Measurements from ENCODE around the gene YTHDF1.

YTHDF1 gene

GRCh38 chr20:63216041-63216848 is at the start of gene YTHDF1:
Gene YTHDF1 (minus strand): TSS chr20:63216131. CDS start chr20:63215892, 239 bp downstream.
- Histone ChIP-seq H3K9me3 (ENCODE audit: control insufficient read depth in 5 of 5, low read length in 5 of 5) (no peaks in the 10 kb centered on the region), H3K9ac (ENCODE audit: low read length in 5 of 5) (peak within 1 kb of the TSS; percentile 78 to 88 (median 84)), H3K4me3 (ENCODE audit: low read depth in 1 of 5, low read length in 5 of 5) (peak within 1 kb of the TSS; percentile 71 to 87 (median 83)), H3K27me3 (ENCODE audit: control insufficient read depth in 5 of 5, insufficient read depth in 4 of 5, low read length in 5 of 5) (peaks cover 0 to 21% (median 17%) of the 10 kb centered on the region in 5 donors), H3K27ac (ENCODE audit: low read depth, low read length) (peak within 1 kb of the TSS; percentile 50), H3K4me1 (ENCODE audit: control insufficient read depth in 5 of 5, insufficient read depth in 5 of 5, low read length in 5 of 5) (peaks cover 4 to 41% (median 30%) of the 10 kb centered on the region in 5 donors), H3K36me3 (ENCODE audit: control insufficient read depth in 5 of 5, insufficient read depth in 5 of 5, low read length in 5 of 5) (peaks cover 0 to 27% (median 21%) of the 10 kb centered on the region in 5 donors)

GRCh38 chr20:63264519-63264918 is 48.6 kb upstream of the YTHDF1 start:
- H3K27ac ChIP-seq (ENCODE audit: low read depth, low read length) = no peak overlapping the region
- H3K9ac ChIP-seq (ENCODE audit: low read length in 5 of 5) = no peak overlapping the region
- no peaks in the 10 kb centered on the region for H3K4me1 ChIP-seq (ENCODE audit: control insufficient read depth in 5 of 5, insufficient read depth in 5 of 5, low read length in 5 of 5)
- H3K27me3 ChIP-seq (ENCODE audit: control insufficient read depth in 5 of 5, insufficient read depth in 4 of 5, low read length in 5 of 5) = peaks cover 5 to 69% (median 59%) of the 10 kb centered on the region in 5 donors
- H3K9me3 ChIP-seq (ENCODE audit: control insufficient read depth in 5 of 5, low read length in 5 of 5) = no peaks in the 10 kb centered on the region
- H3K36me3 ChIP-seq (ENCODE audit: control insufficient read depth in 5 of 5, insufficient read depth in 5 of 5, low read length in 5 of 5) = no peaks in the 10 kb centered on the region
- H3K4me3 ChIP-seq (ENCODE audit: low read depth in 1 of 5, low read length in 5 of 5) = no peak overlapping the region

- Histone ChIP-seq H3K36me3 (ENCODE audit: control insufficient read depth in 5 of 5, insufficient read depth in 5 of 5, low read length in 5 of 5) (no peaks in the 10 kb centered on the region), H3K9ac (ENCODE audit: low read length in 5 of 5) (no peak overlapping the region), H3K9me3 (ENCODE audit: control insufficient read depth in 5 of 5, low read length in 5 of 5) (no peaks in the 10 kb centered on the region), H3K27me3 (ENCODE audit: control insufficient read depth in 5 of 5, insufficient read depth in 4 of 5, low read length in 5 of 5) (peaks cover 9 to 72% (median 63%) of the 10 kb centered on the region in 5 donors), H3K4me1 (ENCODE audit: control insufficient read depth in 5 of 5, insufficient read depth in 5 of 5, low read length in 5 of 5) (no peaks in the 10 kb centered on the region), H3K4me3 (ENCODE audit: low read depth in 1 of 5, low read length in 5 of 5) (no peak overlapping the region), H3K27ac (ENCODE audit: low read depth, low read length) (no peak overlapping the region)
Measured at GRCh38 chr20:63264000-63264399, 48.1 kb upstream of the YTHDF1 start.

- Histone ChIP-seq H3K27me3 (ENCODE audit: control insufficient read depth in 5 of 5, insufficient read depth in 4 of 5, low read length in 5 of 5) (peaks cover 9 to 66% (median 57%) of the 10 kb centered on the region in 5 donors), H3K27ac (ENCODE audit: low read depth, low read length) (no peak overlapping the region), H3K36me3 (ENCODE audit: control insufficient read depth in 5 of 5, insufficient read depth in 5 of 5, low read length in 5 of 5) (no peaks in the 10 kb centered on the region), H3K4me1 (ENCODE audit: control insufficient read depth in 5 of 5, insufficient read depth in 5 of 5, low read length in 5 of 5) (no peaks in the 10 kb centered on the region), H3K4me3 (ENCODE audit: low read depth in 1 of 5, low read length in 5 of 5) (no peak overlapping the region), H3K9ac (ENCODE audit: low read length in 5 of 5) (no peak overlapping the region), H3K9me3 (ENCODE audit: control insufficient read depth in 5 of 5, low read length in 5 of 5) (no peaks in the 10 kb centered on the region)
Measured at GRCh38 chr20:63262836-63263235, 46.9 kb upstream of the YTHDF1 start.

GRCh38 chr20:63261795-63262528 is 46.0 kb upstream of the YTHDF1 start:
- Histone ChIP-seq H3K4me1 (ENCODE audit: control insufficient read depth in 5 of 5, insufficient read depth in 5 of 5, low read length in 5 of 5) (no peaks in the 10 kb centered on the region), H3K9me3 (ENCODE audit: control insufficient read depth in 5 of 5, low read length in 5 of 5) (no peaks in the 10 kb centered on the region), H3K27me3 (ENCODE audit: control insufficient read depth in 5 of 5, insufficient read depth in 4 of 5, low read length in 5 of 5) (peaks cover 9 to 62% (median 53%) of the 10 kb centered on the region in 5 donors), H3K27ac (ENCODE audit: low read depth, low read length) (no peak overlapping the region), H3K4me3 (ENCODE audit: low read depth in 1 of 5, low read length in 5 of 5) (no peak overlapping the region), H3K36me3 (ENCODE audit: control insufficient read depth in 5 of 5, insufficient read depth in 5 of 5, low read length in 5 of 5) (no peaks in the 10 kb centered on the region), H3K9ac (ENCODE audit: low read length in 5 of 5) (no peak overlapping the region)

GRCh38 chr20:63261060-63261794 is 45.3 kb upstream of the YTHDF1 start:
- Histone ChIP-seq H3K27me3 (ENCODE audit: control insufficient read depth in 5 of 5, insufficient read depth in 4 of 5, low read length in 5 of 5) (peaks cover 12 to 65% (median 55%) of the 10 kb centered on the region in 5 donors), H3K27ac (ENCODE audit: low read depth, low read length) (no peak overlapping the region)

GRCh38 chr20:63260521-63260920 is 44.6 kb upstream of the YTHDF1 start:
- peaks cover 14 to 65% (median 57%) of the 10 kb centered on the region in 5 donors for H3K27me3 ChIP-seq (ENCODE audit: control insufficient read depth in 5 of 5, insufficient read depth in 4 of 5, low read length in 5 of 5)
- no peaks in the 10 kb centered on the region for H3K4me1 ChIP-seq (ENCODE audit: control insufficient read depth in 5 of 5, insufficient read depth in 5 of 5, low read length in 5 of 5)
- no peaks in the 10 kb centered on the region for H3K9me3 ChIP-seq (ENCODE audit: control insufficient read depth in 5 of 5, low read length in 5 of 5)
- H3K9ac ChIP-seq (ENCODE audit: low read length in 5 of 5) = no peak overlapping the region
- no peaks in the 10 kb centered on the region for H3K36me3 ChIP-seq (ENCODE audit: control insufficient read depth in 5 of 5, insufficient read depth in 5 of 5, low read length in 5 of 5)
- no peak overlapping the region for H3K4me3 ChIP-seq (ENCODE audit: low read depth in 1 of 5, low read length in 5 of 5)
- H3K27ac ChIP-seq (ENCODE audit: low read depth, low read length) = no peak overlapping the region

More at GRCh38 chr20:63261060-63261794, 45.3 kb upstream of the YTHDF1 start:
- no peaks in the 10 kb centered on the region for H3K9me3 ChIP-seq (ENCODE audit: control insufficient read depth in 5 of 5, low read length in 5 of 5)
- no peaks in the 10 kb centered on the region for H3K4me1 ChIP-seq (ENCODE audit: control insufficient read depth in 5 of 5, insufficient read depth in 5 of 5, low read length in 5 of 5)
- H3K9ac ChIP-seq (ENCODE audit: low read length in 5 of 5) = no peak overlapping the region
- H3K4me3 ChIP-seq (ENCODE audit: low read depth in 1 of 5, low read length in 5 of 5) = no peak overlapping the region
- H3K36me3 ChIP-seq (ENCODE audit: control insufficient read depth in 5 of 5, insufficient read depth in 5 of 5, low read length in 5 of 5) = no peaks in the 10 kb centered on the region

GRCh38 chr20:63259734-63260460 is 44.0 kb upstream of the YTHDF1 start:
- Histone ChIP-seq H3K9me3 (ENCODE audit: control insufficient read depth in 5 of 5, low read length in 5 of 5) (no peaks in the 10 kb centered on the region), H3K27ac (ENCODE audit: low read depth, low read length) (no peak overlapping the region), H3K36me3 (ENCODE audit: control insufficient read depth in 5 of 5, insufficient read depth in 5 of 5, low read length in 5 of 5) (no peaks in the 10 kb centered on the region), H3K4me1 (ENCODE audit: control insufficient read depth in 5 of 5, insufficient read depth in 5 of 5, low read length in 5 of 5) (no peaks in the 10 kb centered on the region), H3K9ac (ENCODE audit: low read length in 5 of 5) (no peak overlapping the region), H3K4me3 (ENCODE audit: low read depth in 1 of 5, low read length in 5 of 5) (no peak overlapping the region), H3K27me3 (ENCODE audit: control insufficient read depth in 5 of 5, insufficient read depth in 4 of 5, low read length in 5 of 5) (peaks cover 20 to 67% (median 62%) of the 10 kb centered on the region in 5 donors)

- Histone ChIP-seq H3K36me3 (ENCODE audit: control insufficient read depth in 5 of 5, insufficient read depth in 5 of 5, low read length in 5 of 5) (no peaks in the 10 kb centered on the region), H3K27ac (ENCODE audit: low read depth, low read length) (no peak overlapping the region), H3K9ac (ENCODE audit: low read length in 5 of 5) (no peak overlapping the region), H3K27me3 (ENCODE audit: control insufficient read depth in 5 of 5, insufficient read depth in 4 of 5, low read length in 5 of 5) (peaks cover 21 to 64% (median 57%) of the 10 kb centered on the region in 5 donors), H3K4me3 (ENCODE audit: low read depth in 1 of 5, low read length in 5 of 5) (no peak overlapping the region), H3K4me1 (ENCODE audit: control insufficient read depth in 5 of 5, insufficient read depth in 5 of 5, low read length in 5 of 5) (peaks cover 0 to 4% (median 0%) of the 10 kb centered on the region in 5 donors), H3K9me3 (ENCODE audit: control insufficient read depth in 5 of 5, low read length in 5 of 5) (no peaks in the 10 kb centered on the region)
Measured at GRCh38 chr20:63258781-63259180, 42.9 kb upstream of the YTHDF1 start.

Data from subcutaneous abdominal adipose tissue (tissue), 5 donors.